Fibroblast of lung (primary cell): ENCODE measurements around the gene MCCC1. TPM values are rescaled to one million over a fixed set of nuclear protein-coding genes. Genes with fewer than 3 reads are reported as not detected.

Source experiments
- DNase-seq, 2 donors: peaks; one replicate each; pipeline versions ENCODE4 v3.0.0 to v3.0.0-alpha.2; 2010; ENCODE audit warnings: low read depth in 2 of 2
- H2AFZ ChIP-seq: 2 replicates; pipeline ENCODE4 v1.5.1; 2012; ENCODE audit warnings: low read length, control low read depth, inconsistent platforms
- H3K27ac ChIP-seq: 2 replicates; pipeline ENCODE4 v1.5.1; 2011; ENCODE audit warnings: low read length, control low read depth; ENCODE audit not compliant: insufficient read depth
- H3K27me3 ChIP-seq: 2 replicates; pipeline ENCODE4 v1.5.1; 2011; ENCODE audit warnings: mild to moderate bottlenecking, low read length; ENCODE audit not compliant: control insufficient read depth, insufficient read depth
- H3K36me3 ChIP-seq: 2 replicates; pipeline ENCODE4 v1.5.1; 2011; ENCODE audit warnings: low read length; ENCODE audit not compliant: control insufficient read depth, insufficient read depth
- H3K4me1 ChIP-seq: 2 replicates; pipeline ENCODE4 v1.5.1; 2011; ENCODE audit warnings: low read length; ENCODE audit not compliant: control insufficient read depth, insufficient read depth; ENCODE audit errors: extremely low read depth
- H3K4me2 ChIP-seq: 2 replicates; pipeline ENCODE4 v1.5.1; 2011; ENCODE audit warnings: low read length, control low read depth; ENCODE audit not compliant: insufficient read depth; ENCODE audit errors: extremely low read depth
- H3K4me3 ChIP-seq, 4 experiments: fragments of 200-600 bp in 1 of 4; sonication (generic) in 1 of 4; replicated peaks in 1 of 4; 2 replicates each; pipeline ENCODE4 v1.5.1; 2011 to 2016; ENCODE audit warnings: low read length in 4 of 4, low read depth in 3 of 4, mild to moderate bottlenecking in 3 of 4, control low read depth in 2 of 4, inconsistent platforms in 1 of 4, mixed read lengths in 1 of 4; ENCODE audit not compliant: insufficient read depth in 1 of 4; ENCODE audit errors: control extremely low read depth in 1 of 4
- H3K79me2 ChIP-seq: 2 replicates; pipeline ENCODE4 v1.5.1; 2012; ENCODE audit warnings: mild to moderate bottlenecking, low read length, inconsistent platforms; ENCODE audit not compliant: control insufficient read depth, insufficient read depth
- H3K9ac ChIP-seq: 2 replicates; pipeline ENCODE4 v1.5.1; 2011; ENCODE audit warnings: mild to moderate bottlenecking, low read length, control low read depth; ENCODE audit not compliant: insufficient read depth
- H3K9me3 ChIP-seq: 2 replicates; pipeline ENCODE4 v1.5.1; 2012; ENCODE audit warnings: low read depth, low read length; ENCODE audit not compliant: control insufficient read depth, insufficient read depth
- H4K20me1 ChIP-seq: 2 replicates; pipeline ENCODE4 v1.5.1; 2011; ENCODE audit warnings: low read length; ENCODE audit not compliant: control insufficient read depth, insufficient read depth; ENCODE audit errors: extremely low read depth
- EZH2 ChIP-seq: IDR thresholded peaks from 2 replicates; pipeline ENCODE4 v1.5.1; 2012; ENCODE audit warnings: low read length, control low read depth, mild to moderate bottlenecking; ENCODE audit errors: missing control alignments
- polyA plus RNA-seq, 2 donors: library from polyadenylated mRNA; depleted of rRNA in 1 of 2; stranded (reverse) in 1 of 2; unstranded in 1 of 2; fragments of >200 nt; gene quantifications; 2 replicates each; pipeline ENCODE4 v1.2.1, GENCODE V29; 2011 to 2012; ENCODE audit warnings: missing spikeins in 1 of 2
- total RNA-seq: library from RNA; depleted of rRNA; stranded (reverse); fragments of >200 nt; gene quantifications from 2 replicates; pipeline ENCODE4 v1.2.1, GENCODE V29; 2014
- TF ChIP-seq, protein P1 (sequence below), 2 donors: IDR thresholded peaks in 1 of 2; conservative IDR thresholded peaks in 1 of 2; 1 replicate in 1 of 2; 2 replicates in 1 of 2; pipeline ENCODE4 v1.5.1; 2011 to 2012; ENCODE audit warnings: low read length in 2 of 2, control low read depth in 1 of 2, inconsistent platforms in 1 of 2, low read depth in 1 of 2, mild to moderate bottlenecking in 1 of 2

Gene MCCC1
- total and polyA plus RNA-seq, 2 donors (not counting 1 experiment from before 2014, with no cell fraction given) = 16.1 to 29.1 TPM

GRCh38 chr3:183120538-183121215 lies 21.4 kb upstream of the MCCC1 start:
- H3K9me3 ChIP-seq = no peaks in the 10 kb centered on the region
- no peak overlapping the region for H3K27ac ChIP-seq
- H2AFZ ChIP-seq = no peak overlapping the region
- H3K4me3 ChIP-seq = no peak overlapping the region
- no peak for DNase-seq
- H3K79me2 ChIP-seq = no peaks in the 10 kb centered on the region
- H3K36me3 ChIP-seq = no peaks in the 10 kb centered on the region
- no peak for TF ChIP-seq EZH2
- TF ChIP-seq, protein P1, sequence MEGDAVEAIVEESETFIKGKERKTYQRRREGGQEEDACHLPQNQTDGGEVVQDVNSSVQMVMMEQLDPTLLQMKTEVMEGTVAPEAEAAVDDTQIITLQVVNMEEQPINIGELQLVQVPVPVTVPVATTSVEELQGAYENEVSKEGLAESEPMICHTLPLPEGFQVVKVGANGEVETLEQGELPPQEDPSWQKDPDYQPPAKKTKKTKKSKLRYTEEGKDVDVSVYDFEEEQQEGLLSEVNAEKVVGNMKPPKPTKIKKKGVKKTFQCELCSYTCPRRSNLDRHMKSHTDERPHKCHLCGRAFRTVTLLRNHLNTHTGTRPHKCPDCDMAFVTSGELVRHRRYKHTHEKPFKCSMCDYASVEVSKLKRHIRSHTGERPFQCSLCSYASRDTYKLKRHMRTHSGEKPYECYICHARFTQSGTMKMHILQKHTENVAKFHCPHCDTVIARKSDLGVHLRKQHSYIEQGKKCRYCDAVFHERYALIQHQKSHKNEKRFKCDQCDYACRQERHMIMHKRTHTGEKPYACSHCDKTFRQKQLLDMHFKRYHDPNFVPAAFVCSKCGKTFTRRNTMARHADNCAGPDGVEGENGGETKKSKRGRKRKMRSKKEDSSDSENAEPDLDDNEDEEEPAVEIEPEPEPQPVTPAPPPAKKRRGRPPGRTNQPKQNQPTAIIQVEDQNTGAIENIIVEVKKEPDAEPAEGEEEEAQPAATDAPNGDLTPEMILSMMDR (conservative IDR thresholded peaks at IDR 0.05 in 1 of 2, IDR thresholded peaks at IDR 0.05 in 1 of 2; ENCODE audit: low read depth in 1 of 2, low read length in 2 of 2) = no peak
- no peak overlapping the region for H3K9ac ChIP-seq
- no peaks in the 10 kb centered on the region for H4K20me1 ChIP-seq
- no peaks in the 10 kb centered on the region for H3K4me1 ChIP-seq
- H3K27me3 ChIP-seq = peaks cover 16% of the 10 kb centered on the region
- H3K4me2 ChIP-seq = no peak overlapping the region

DNA sequence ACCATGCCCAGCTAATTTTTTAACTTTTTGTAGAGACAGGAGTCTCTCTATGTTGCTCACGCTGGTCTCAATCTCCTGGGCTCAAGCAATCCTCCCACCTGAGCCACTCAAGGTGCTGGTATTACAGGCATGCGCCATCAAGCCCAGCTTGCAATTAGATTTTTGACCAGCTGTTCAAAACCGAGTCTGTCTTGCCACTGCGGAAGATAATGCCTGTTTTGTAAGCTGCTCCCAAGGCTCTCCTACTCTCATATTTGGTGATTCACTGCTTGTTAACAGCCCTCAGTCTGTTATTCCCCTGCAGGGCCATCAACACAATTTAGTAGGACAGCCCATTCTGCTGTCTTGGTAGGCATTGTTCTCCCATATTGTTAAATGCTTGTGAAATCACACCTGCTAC lies 17.8 kb upstream of the MCCC1 start:
- Histone ChIP-seq H3K36me3 (no peaks in the 10 kb centered on the region), H3K9ac (no peak overlapping the region), H3K9me3 (no peaks in the 10 kb centered on the region), H3K4me1 (no peaks in the 10 kb centered on the region), H2AFZ (no peak overlapping the region), H3K79me2 (no peaks in the 10 kb centered on the region), H4K20me1 (no peaks in the 10 kb centered on the region), H3K4me2 (no peak overlapping the region), H3K4me3 (no peak overlapping the region), H3K27ac (no peak overlapping the region), H3K27me3 (peaks cover 23% of the 10 kb centered on the region)
- TF ChIP-seq, protein P1 (conservative IDR thresholded peaks at IDR 0.05 in 1 of 2, IDR thresholded peaks at IDR 0.05 in 1 of 2; ENCODE audit: low read depth in 1 of 2, low read length in 2 of 2) = no peak
- no peak for TF ChIP-seq EZH2
- DNase-seq = no peak

DNA sequence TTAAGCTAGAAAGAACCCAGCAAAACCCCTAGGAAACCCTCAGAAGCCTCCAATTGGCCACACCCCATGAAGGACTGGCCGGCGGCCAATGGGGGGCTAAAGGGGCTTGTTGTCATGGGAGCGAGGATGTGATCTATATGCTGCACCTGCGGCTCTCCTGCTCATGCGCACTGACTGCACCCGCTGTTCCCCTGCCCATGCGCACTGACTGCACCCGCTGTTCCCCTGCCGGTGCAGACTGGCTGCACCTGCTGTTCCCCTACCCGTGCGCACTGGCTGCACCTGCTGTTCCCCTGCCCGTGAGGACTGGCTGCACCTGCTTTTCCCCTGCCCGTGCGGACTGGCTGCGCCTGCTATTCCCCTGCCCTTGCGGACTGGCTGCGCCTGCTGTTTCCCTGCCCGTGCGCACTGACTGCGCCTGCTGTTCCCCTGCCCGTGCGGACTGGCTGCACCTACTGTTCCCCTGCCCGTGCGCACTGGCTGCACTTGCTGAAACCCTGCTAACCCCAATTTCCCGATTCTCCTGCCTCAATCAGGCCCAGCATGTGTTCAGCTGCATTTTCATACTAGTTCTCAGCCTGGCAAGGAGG lies 16.8 kb upstream of the MCCC1 start:
- Histone ChIP-seq H4K20me1 (no peaks in the 10 kb centered on the region), H3K4me3 (no peak overlapping the region), H3K79me2 (no peaks in the 10 kb centered on the region), H2AFZ (no peak overlapping the region), H3K4me1 (no peaks in the 10 kb centered on the region), H3K27me3 (peaks cover 22% of the 10 kb centered on the region), H3K36me3 (no peaks in the 10 kb centered on the region), H3K9ac (no peak overlapping the region), H3K9me3 (no peaks in the 10 kb centered on the region), H3K27ac (no peak overlapping the region), H3K4me2 (no peak overlapping the region)
- DNase-seq = no peak
- TF ChIP-seq EZH2 = peak; percentile 29
- TF ChIP-seq, protein P1 (conservative IDR thresholded peaks at IDR 0.05 in 1 of 2, IDR thresholded peaks at IDR 0.05 in 1 of 2; ENCODE audit: low read depth in 1 of 2, low read length in 2 of 2) = no peak
